Right lobe of liver (tissue), 4 donors: ENCODE results near the gene CCDC136.

Experiments
- POLR2A ChIP-seq: fragments of 450-650 bp; IDR thresholded peaks from one replicate; pipeline ENCODE4 v1.6.1; 2017; ENCODE audit warnings: antibody characterized with exemption, mild to moderate bottlenecking
- TF ChIP-seq, protein P1 (sequence below), 4 donors: fragments of 200-600 bp in 3 of 4; fragments of 450-650 bp in 1 of 4; IDR thresholded peaks; one replicate each; pipeline versions ENCODE4 v1.5.1 to v1.8.0; 2016 to 2022; ENCODE audit warnings: antibody characterized with exemption in 4 of 4, mild to moderate bottlenecking in 2 of 4
- donor health status: DM: no; HTN: no; CAD: no.
- donor health status: DM: no; HTN: no; CAD: no.
- donor health status: DM: no; HTN: yes; CAD: no.

DNA sequence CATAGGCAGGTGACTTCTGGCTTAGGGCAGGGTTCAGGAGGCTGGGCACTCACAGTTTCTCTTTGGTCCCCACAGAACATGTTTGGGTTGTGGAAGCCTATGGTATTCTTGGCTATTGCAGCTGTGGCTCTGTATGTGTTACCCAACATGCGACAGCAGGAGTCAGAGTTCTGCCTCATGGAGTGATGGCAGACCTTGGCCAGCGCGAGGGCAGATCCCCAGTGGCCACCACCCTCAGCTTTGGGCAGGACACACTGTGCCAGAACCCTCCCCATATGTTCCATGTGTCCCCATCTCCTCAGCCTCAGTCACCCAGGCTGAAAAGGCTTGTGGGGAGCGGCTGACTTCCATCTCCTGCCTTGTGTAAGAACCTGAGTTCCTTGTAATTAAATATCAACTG is 30.0 kb downstream of the CCDC136 start:
- TF ChIP-seq POLR2A: no peak
- TF ChIP-seq, protein P1, sequence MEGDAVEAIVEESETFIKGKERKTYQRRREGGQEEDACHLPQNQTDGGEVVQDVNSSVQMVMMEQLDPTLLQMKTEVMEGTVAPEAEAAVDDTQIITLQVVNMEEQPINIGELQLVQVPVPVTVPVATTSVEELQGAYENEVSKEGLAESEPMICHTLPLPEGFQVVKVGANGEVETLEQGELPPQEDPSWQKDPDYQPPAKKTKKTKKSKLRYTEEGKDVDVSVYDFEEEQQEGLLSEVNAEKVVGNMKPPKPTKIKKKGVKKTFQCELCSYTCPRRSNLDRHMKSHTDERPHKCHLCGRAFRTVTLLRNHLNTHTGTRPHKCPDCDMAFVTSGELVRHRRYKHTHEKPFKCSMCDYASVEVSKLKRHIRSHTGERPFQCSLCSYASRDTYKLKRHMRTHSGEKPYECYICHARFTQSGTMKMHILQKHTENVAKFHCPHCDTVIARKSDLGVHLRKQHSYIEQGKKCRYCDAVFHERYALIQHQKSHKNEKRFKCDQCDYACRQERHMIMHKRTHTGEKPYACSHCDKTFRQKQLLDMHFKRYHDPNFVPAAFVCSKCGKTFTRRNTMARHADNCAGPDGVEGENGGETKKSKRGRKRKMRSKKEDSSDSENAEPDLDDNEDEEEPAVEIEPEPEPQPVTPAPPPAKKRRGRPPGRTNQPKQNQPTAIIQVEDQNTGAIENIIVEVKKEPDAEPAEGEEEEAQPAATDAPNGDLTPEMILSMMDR (IDR thresholded peaks at IDR 0.05): no peak
